Glutamatergic neuron (in vitro differentiated cells): Measurements from ENCODE around the gene SIGLEC8. TPM values are rescaled to one million over a fixed set of nuclear protein-coding genes. Genes with fewer than 3 reads are reported as not detected.
A peak's percentile ranks its signal among the peaks of the same experiment; 100 is the strongest.
"Not testable (repeated sequence)": the region's sequence is repeated elsewhere in the genome, so short reads cannot be mapped to it uniquely, and the experiment has no call there.

ENCODE experiments used
- DNase-seq: peaks from one replicate; pipeline ENCODE4 v3.0.0; 2022
- H3K27ac Mint-ChIP-seq: one replicate; pipeline ENCODE4 v1.8.0; 2020; ENCODE audit warnings: mild to moderate bottlenecking, mixed read lengths, inconsistent platforms; ENCODE audit not compliant: unreplicated experiment
- H3K27me3 Mint-ChIP-seq: one replicate; pipeline ENCODE4 v1.8.0; 2020; ENCODE audit warnings: mild to moderate bottlenecking, moderate library complexity, mixed read lengths, inconsistent platforms; ENCODE audit not compliant: unreplicated experiment
- H3K36me3 Mint-ChIP-seq: one replicate; pipeline ENCODE4 v1.8.0; 2020; ENCODE audit warnings: mild to moderate bottlenecking, mixed read lengths, inconsistent platforms; ENCODE audit not compliant: unreplicated experiment
- H3K4me1 Mint-ChIP-seq: one replicate; pipeline ENCODE4 v1.8.0; 2020; ENCODE audit warnings: mild to moderate bottlenecking, low read depth, mixed read lengths, inconsistent platforms; ENCODE audit not compliant: unreplicated experiment
- H3K4me3 Mint-ChIP-seq: one replicate; pipeline ENCODE4 v1.8.0; 2020; ENCODE audit warnings: mild to moderate bottlenecking, mixed read lengths, inconsistent platforms; ENCODE audit not compliant: unreplicated experiment
- H3K9me3 Mint-ChIP-seq: one replicate; pipeline ENCODE4 v1.8.0; 2020; ENCODE audit warnings: mild to moderate bottlenecking, moderate library complexity, mixed read lengths, inconsistent platforms; ENCODE audit not compliant: unreplicated experiment
- total RNA-seq: library from RNA; stranded (reverse); fragmentation: NEBNext Ultra II Directional; extraction: Animal tissue kit (Norgen Biotek cat#: 25700); gene quantifications from one replicate; pipeline ENCODE4 v1.2.1, GENCODE V29; 2021; ENCODE audit not compliant: unreplicated experiment
- TF ChIP-seq, protein P1 (sequence below): fragments of 200-600 bp; sonication (generic); IDR thresholded peaks from one replicate; pipeline ENCODE4 v1.5.0; 2021; ENCODE audit not compliant: partially characterized antibody, unreplicated experiment

SIGLEC8 gene
- total RNA-seq, 1 donor from 2014 or later = not detected

DNA sequence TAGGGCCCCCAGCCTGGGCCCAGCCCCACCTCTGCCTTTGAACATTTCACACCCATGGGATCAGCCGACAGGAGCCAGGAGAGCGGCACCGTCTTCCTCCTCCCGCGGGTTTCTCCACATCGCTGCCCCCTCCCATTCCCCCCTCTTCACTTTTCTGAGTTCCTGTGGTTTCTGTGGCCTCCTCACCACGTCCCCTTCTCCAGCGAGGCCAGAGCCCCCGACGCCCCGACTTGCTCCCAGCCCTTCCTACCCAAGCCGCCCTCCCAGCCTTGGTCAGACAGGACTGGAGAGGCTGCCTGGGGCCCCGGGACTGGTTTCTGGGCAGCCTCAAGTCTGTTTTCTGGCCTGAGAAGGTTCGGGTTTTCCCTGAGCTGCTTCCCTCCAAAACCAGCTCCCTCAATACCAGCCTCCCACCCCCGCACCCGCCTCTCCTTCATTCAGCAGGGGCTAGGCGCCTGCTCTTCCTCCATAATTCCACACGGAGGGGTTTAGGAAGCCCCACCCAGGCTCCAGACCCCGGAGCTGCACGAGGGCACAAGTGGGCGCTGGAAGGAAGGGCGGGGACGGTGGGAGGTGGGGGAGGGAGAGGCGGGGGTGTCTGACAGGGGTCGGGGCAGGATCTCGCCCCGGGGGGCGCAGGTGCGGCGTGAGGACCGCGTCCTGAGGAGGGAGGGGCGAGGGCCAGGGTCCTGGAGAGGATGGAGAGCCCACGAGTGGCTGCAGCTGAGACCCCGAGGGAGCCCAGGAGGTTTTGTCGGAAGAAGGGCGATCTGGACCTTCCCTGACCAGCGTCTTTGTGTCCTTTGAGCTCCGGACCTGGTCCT, 36.8 kb downstream of the SIGLEC8 start:
- Mint-ChIP-seq H3K4me3 (peak overlapping the region; percentile 63), H3K27me3 (peaks cover 4% of the 10 kb centered on the region), H3K4me1 (no peaks in the 10 kb centered on the region), H3K9me3 (peaks cover 3% of the 10 kb centered on the region), H3K27ac (no peak overlapping the region), H3K36me3 (no peaks in the 10 kb centered on the region)
- TF ChIP-seq, protein P1, sequence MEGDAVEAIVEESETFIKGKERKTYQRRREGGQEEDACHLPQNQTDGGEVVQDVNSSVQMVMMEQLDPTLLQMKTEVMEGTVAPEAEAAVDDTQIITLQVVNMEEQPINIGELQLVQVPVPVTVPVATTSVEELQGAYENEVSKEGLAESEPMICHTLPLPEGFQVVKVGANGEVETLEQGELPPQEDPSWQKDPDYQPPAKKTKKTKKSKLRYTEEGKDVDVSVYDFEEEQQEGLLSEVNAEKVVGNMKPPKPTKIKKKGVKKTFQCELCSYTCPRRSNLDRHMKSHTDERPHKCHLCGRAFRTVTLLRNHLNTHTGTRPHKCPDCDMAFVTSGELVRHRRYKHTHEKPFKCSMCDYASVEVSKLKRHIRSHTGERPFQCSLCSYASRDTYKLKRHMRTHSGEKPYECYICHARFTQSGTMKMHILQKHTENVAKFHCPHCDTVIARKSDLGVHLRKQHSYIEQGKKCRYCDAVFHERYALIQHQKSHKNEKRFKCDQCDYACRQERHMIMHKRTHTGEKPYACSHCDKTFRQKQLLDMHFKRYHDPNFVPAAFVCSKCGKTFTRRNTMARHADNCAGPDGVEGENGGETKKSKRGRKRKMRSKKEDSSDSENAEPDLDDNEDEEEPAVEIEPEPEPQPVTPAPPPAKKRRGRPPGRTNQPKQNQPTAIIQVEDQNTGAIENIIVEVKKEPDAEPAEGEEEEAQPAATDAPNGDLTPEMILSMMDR = no peak
- no peak for DNase-seq

DNA sequence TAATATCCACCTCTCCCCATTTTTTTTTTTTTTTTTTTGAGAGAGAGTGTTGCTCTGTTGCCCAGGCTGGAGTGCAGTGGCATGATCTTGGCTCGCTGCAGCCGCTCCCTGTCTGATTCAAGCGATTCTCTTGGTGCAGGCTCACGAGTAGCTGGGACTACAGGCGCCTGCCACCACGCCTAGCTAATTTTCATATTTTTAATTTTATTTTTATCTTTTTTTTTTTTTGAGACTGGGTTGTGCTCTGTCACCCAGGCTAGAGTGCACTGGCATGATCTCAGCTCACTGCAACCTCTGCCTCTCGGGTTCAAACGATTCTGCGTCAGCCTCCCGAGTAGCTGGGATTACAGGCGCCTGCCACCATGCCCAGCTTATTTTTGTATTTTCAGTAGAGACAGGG, 37.7 kb downstream of the SIGLEC8 start:
- not testable (repeated sequence) for H3K27ac Mint-ChIP-seq, DNase-seq, H3K9me3 Mint-ChIP-seq, H3K36me3 Mint-ChIP-seq, H3K4me1 Mint-ChIP-seq, H3K27me3 Mint-ChIP-seq, H3K4me3 Mint-ChIP-seq

DNA sequence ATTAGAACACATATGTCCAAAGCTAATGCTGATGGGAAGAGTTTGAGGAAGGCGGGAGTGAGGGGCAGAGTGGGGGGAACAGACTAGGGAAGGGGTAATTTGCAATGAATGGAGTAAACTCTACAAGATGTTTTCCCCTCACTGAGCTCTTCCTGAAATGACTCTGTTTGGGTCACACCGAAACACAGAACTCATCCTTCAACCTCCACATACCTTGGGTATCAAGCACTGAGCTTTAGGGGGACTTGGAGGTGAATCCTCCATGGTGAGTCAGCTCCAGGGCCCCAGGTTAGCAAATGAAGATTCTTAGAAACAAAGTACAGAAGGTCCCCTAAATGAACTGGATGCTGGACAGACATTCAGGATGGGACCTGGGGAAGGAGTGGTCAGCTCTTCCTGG, 39.5 kb downstream of the SIGLEC8 start:
- Mint-ChIP-seq H3K4me3 (no peak overlapping the region), H3K36me3 (no peaks in the 10 kb centered on the region), H3K9me3 (peaks cover 3% of the 10 kb centered on the region), H3K27me3 (peaks cover 4% of the 10 kb centered on the region), H3K4me1 (no peaks in the 10 kb centered on the region), H3K27ac (no peak overlapping the region)
- TF ChIP-seq, protein P1 = no peak
- no peak for DNase-seq

DNA sequence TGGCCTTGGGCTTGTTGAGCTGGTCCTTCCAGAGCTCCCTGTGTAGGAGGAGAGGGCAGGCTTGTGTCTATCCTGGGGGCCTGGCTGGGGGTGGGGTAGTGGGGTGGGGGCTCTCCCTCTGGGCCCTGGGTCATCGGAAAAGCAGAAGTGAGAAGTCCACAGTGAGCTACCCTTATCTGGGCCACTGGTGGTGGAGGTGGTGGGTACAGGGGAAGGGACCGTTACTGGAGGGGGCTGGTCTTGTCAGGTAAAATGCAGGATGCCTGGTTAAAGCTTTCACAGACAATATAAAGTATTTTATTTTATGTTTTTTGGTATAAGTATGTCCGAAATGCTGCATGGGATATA, 40.5 kb downstream of the SIGLEC8 start:
- TF ChIP-seq, protein P1 = no peak
- Mint-ChIP-seq H3K4me3 (no peak overlapping the region), H3K27me3 (peaks cover 4% of the 10 kb centered on the region), H3K27ac (no peak overlapping the region), H3K4me1 (no peaks in the 10 kb centered on the region), H3K36me3 (no peaks in the 10 kb centered on the region), H3K9me3 (peaks cover 3% of the 10 kb centered on the region)
- no peak for DNase-seq

DNA sequence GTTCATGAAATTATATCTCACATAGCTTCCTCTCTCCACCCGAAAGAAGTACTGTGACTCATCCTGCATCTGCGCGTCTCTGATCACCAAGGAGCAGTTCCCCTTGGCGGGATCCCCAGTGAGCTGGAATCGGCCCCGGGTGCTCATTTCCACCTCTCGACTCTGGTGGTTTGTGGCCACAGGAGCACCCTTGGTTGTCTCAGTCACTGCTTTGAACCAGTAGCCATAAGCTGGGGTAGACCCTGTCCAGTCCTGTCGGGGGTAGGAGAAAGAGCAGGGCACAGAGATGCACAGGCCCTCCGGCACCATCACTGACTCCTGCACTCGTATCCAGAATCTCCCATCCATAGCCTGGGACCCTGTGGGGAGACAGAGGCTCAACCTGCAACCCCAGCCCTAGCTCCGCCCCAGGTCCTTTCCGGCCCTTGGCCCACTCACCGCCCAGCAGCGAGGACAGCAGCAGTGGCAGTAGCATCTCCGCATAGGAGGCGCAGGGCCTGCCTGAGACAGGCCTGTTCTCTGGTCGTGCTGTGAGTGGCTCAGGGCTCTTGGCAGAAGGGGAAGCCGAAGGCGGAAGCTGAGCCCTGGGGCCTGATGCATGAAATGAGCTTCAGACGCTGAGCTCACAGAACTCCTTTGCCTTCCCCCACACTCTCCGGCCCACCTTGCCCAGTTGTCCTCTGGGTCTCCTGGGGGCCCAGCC, 41.0 kb downstream of the SIGLEC8 start, which contains the start of gene SIGLEC10:
Gene SIGLEC10 (minus strand): TSS at position 536 of the 703 bp plus-strand sequence. CDS start 61 bp downstream, at position 475.
- Mint-ChIP-seq H3K27ac (no peak within 1 kb of the TSS), H3K4me1 (no peaks in the 10 kb centered on the region), H3K9me3 (peaks cover under 1% of the 10 kb centered on the region), H3K4me3 (no peak within 1 kb of the TSS), H3K27me3 (peaks cover 2% of the 10 kb centered on the region), H3K36me3 (no peaks in the 10 kb centered on the region)
- TF ChIP-seq, protein P1 = no peak
- no peak for DNase-seq

DNA sequence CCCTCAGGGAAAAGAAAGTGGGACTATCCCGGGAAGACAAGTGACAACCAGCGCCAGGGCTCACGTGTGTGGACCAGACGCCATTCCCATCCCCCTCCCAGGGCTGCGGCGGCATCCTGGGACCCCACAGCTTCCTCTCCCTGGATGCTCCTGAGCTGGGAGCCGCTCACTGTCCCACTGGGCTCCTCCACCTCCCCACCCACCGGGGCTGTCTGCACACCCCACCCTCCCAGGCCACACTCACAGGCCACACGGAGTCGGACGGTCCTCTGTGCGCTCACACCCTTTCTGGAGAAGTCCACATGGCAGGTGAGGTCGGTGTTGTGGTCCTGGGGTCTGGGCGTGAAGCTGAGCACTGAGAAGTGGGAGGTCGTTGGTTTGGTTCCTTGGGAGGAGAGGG, 41.8 kb downstream of the SIGLEC8 start:
- H3K27ac Mint-ChIP-seq, H3K4me1 Mint-ChIP-seq, H3K4me3 Mint-ChIP-seq, H3K9me3 Mint-ChIP-seq, DNase-seq, H3K27me3 Mint-ChIP-seq, H3K36me3 Mint-ChIP-seq: not testable (repeated sequence)
